ENCODE data around the gene C17orf113. TPM values are rescaled to one million over a fixed set of nuclear protein-coding genes. Genes with fewer than 3 reads are reported as not detected.
A peak's percentile ranks its signal among the peaks of the same experiment; 100 is the strongest.

C17orf113 gene
- total RNA-seq, 1 donor from 2014 or later: 0.51 TPM

- DNase-seq (ENCODE audit: low read depth): no peak
Measured at GRCh38 chr17:42072323-42073187, 22.2 kb upstream of the C17orf113 start.

DNA sequence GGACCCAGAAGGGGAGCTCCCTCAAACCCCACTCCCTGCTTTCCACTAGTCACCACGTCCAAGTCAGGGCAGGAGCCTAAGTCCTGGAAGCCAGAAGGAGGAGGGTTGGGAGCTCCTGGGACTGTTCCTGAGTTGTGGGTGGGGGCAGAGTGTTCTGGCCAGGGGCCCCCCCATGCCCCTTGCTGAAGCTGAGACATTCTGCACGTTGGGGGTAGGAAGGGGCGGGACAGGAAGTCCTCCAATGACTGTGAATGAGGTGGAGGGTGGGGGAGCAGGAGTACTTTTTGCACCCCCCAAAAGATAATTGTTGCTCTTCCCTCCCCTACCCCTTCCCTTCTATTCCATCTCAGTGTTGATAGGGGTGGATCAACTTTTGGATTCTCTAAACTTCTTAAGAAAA is 21.4 kb upstream of the C17orf113 start:
- DNase-seq (ENCODE audit: low read depth): no peak

DNA sequence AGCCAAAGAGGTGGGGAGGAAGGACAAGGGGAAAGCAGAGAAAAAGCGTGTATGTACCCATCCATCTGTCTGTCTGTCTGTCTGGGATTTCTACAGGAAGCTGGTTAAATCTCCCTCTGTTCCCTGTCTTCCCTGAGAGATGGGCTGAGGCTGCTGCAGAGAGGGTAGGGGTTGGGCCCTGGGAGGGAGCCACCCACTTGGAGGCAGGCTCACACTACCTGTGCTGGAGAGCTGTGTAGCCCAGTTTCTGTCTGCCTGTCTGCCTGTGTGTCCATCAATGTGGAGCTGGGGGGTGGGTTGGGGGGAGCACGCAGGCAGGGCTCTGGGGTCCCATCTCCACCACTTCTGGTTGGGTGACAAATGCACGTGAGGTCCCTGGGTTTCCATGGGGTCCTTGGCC is 18.6 kb upstream of the C17orf113 start:
- no peak for DNase-seq (ENCODE audit: low read depth)

DNA sequence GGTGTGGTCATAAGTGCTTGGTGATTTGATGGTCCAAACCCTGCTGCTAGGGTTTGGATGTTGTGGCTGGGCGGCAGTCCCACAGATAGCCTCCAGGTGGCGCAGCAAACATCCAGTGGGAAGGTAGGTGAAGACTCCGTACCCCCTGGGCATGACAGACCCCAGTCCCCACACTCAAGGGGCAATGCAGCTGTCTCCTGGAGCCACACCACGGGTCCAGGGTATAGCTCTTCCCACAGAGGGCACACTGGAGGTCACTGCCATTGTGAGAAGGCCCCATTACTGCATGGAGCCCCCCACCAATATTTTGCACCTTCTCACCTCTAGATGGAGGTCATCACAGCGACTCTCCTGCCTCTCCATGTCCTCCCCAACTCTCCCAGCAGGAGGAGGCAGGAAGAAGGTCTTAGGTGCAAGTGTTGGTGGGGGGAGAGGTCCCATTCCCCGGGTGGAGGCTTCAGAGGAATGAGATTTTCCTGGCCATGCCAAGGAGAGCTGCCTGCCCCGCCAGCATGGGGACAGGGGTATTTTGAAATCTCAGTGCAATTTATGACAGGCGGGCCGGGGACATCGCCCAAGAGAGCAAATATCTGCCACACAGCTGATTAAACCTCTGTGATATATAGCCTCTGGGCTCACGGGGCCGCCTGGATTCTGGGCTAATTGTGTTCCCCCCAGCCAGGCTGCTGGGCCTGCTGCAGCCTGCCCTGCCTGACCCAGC is 17.1 kb upstream of the C17orf113 start:
- DNase-seq (ENCODE audit: low read depth): peak; percentile 66

GRCh38 chr17:42065201-42065600 is 14.8 kb upstream of the C17orf113 start:
- DNase-seq (ENCODE audit: low read depth): no peak

DNA sequence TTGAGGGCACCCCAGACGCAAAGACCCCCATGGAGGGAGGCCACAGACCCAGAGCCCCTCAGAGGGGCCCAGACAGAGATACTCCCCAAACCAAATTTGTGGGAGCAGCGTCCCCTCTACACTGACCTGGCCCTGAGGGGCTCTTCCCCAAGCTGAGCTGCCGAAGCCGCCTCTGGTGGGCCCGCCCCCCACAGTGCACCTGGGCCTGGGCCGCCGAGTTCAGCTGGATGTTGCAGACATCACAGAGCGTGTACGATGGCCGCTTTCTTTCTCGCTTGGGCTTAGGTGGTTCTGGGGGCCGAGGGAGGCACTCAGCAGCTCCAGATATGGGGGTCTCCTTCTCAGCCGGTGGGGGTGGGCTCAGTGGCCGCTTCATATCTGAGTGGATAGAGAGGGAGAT is 12.3 kb upstream of the C17orf113 start:
- no peak for DNase-seq (ENCODE audit: low read depth)

DNA sequence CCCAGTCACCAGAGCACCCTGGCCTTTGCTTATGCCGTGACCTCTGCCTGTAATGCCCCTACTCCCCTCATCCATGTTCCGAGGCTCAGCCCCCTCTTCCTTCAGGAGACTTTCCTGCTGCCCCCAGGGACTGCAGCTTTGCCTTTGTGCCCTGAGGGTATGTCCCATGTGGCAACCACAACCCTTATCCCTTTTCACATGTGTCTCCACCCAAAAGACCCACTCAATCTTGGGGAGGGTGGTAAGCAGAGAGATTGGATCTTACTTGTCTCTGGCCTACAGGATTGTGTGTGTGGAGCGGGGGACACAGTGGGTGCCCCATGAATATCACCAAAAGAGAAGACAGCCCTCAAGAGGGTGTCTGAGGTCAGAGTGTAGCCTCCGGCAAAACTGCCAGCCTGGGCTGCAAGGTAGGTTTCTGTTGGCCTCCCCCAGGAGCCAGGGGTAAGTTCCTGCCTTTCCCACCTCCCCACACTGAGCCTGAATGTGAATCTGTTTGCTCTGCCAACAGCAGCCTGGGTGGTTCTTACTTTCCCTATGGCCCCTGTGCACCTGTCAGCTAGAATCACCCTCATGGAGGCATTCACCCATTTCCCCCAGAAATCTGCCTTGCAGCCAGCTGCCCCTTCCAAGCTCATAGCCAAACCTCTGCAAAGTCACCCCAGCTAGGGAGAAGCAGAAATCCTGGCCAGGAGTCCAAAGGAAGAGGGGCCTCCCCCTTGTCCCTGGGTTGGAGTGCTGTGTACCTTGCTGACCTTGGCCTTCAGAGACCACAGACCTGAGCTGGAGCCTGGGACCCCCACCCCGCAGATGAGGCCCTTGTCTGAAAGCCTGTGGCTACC is 11.5 kb upstream of the C17orf113 start:
- DNase-seq (ENCODE audit: low read depth): no peak

DNA sequence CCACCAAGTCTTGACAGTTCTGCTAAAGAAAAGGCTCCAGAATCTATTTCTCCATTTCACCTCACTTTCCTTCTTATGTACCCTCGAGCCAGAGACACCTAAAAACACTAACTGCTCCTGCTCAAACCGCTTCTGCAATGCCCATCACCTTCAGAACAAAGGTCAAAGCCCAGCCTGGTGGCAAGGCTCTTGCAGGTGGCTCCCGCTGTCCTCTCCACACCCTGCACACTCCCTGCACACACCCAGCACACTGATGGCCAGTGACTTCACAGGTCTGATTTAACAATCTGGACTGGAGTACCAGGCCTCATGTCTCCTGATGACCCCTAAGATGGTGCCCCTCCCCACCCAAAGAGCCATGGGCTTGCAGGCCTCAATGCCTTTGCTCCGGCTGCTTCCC is 9.8 kb upstream of the C17orf113 start:
- no peak for DNase-seq (ENCODE audit: low read depth)

DNA sequence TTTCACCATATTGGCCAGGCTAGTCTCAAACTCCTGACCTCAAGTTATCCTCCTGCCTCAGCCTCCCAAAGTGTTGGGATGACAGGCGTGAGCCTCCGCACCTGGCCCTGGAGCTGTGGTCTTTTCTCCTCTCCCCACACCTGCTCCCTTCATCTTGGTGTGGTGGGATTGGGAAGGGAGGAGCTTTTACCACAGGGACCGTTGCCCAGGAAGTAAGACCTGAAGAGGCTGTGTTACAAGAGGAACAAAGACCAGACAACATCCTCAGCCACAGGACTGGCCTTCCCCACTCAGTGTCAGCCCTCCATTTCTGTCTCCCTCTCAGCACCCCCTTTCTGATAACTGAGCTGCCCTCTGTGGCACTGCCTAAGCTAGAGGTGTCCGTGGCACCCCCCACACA is 9.4 kb upstream of the C17orf113 start:
- no peak for DNase-seq (ENCODE audit: low read depth)

GRCh38 chr17:42058063-42058462 is 7.7 kb upstream of the C17orf113 start:
- DNase-seq (ENCODE audit: low read depth): no peak

- no peak for DNase-seq (ENCODE audit: low read depth)
Measured at GRCh38 chr17:42056635-42057034, 6.2 kb upstream of the C17orf113 start.

DNA sequence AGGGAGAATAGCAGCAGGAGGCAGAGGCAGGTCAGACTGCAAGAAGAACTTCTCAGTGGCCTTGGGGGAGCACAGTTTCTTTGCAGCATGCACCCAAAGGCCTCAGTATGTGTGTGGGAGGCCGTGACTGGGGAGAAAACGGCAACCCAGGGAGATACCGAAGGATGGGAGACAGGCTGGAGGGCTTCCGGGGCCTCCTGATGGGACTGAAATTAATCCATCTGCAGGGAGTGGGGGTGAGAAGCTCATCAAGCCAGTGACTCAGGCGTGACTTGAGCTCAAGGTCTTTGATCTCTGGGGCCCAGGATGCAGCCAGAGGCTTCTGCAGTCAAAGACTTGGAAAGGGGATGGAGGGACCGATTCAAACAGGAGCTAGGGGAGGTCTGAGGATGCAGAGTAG is 5.1 kb upstream of the C17orf113 start:
- DNase-seq (ENCODE audit: low read depth): no peak

GRCh38 chr17:42055027-42055426 is 4.6 kb upstream of the C17orf113 start:
- no peak for DNase-seq (ENCODE audit: low read depth)

DNA sequence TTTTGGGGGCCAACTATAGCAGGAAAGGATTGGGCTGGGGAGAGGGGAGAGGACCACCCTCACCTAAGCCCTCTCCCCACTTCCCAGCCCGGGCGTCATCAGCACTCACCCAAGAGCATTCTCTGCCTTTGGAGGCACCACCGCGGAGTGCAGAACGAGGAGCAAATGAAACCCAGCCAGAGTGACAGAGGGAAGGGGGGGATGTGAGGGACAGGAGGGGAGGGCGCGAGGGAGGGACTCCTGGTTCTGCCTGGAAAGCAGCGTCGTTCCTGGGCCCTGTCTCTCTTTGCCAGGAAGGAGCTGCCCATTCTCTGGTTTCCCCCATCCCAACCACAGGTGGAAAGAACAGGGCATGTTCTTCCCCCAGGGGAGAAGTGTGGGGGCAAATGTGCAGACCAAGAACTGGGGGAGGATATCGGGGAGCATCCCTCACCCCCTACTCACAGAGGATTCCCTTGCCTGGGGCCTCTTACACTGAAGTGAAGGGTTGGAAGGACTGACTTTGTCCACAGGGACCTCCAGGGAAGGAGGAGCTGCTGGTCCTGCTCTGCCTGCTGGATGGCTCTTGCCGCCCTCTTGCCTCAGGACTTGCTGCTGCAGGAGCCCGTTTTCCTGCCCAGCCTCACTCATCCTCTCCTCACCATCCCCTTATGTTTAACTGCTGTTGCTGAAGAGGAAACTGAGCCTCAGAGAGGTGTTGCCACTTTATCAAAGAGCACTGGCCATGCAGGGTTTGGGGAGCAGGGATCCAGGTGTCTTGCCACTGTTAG is 3.5 kb upstream of the C17orf113 start:
- DNase-seq (ENCODE audit: low read depth): no peak

- no peak for DNase-seq (ENCODE audit: low read depth)
Measured at GRCh38 chr17:42052346-42052877, 2.0 kb upstream of the C17orf113 start.

DNA sequence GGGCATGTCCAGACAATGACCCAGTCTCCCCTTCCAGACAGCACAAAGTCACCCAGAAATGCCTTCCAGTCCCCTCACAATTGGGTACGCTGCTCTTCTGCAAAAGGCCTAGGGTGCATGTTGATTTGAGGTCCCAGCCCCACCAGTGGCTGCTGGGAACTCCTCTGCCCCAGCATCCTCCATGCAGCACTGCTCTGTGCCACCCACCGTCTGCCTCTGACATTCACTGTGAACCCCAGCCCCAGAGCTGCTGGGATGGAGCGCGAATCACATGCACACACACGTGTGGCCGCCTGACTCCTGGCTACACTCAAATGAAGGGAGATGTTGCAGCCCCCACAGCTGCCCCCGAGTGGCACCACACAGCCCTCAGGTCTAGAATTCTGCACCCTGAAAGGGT is 1.2 kb upstream of the C17orf113 start:
- DNase-seq (ENCODE audit: low read depth): no peak

GRCh38 chr17:42051013-42051400 is 606 bp upstream of the C17orf113 start:
- no peak for DNase-seq (ENCODE audit: low read depth)

DNA sequence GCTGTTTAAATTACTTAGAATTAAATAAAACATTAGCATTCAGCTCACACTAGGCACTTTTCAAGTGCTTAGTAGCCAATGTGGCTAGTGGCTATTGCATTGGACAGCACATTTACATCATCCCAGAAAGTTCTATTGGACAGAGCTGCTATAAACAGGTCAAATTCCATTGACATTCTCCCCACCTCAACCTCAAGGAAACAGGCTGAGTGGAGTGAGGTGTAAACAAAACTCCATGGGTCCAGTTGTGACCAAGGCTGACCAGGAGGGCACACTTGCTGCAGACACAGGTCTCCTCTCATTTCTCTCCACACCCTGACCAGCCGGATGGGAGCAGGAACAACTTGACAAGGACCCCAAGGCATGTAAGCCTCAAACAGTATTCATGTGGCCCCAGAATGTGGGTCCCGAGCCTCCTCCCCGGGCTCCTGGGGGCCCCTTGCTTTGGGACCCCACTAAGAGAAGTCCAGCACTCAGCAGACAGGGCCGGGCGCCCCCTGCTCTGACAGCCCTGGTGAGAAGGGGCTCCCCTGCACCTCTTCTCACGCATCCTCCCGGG is 488 bp downstream of the C17orf113 start:
- DNase-seq (ENCODE audit: low read depth): no peak

- DNase-seq (ENCODE audit: low read depth): no peak
Measured at GRCh38 chr17:42047343-42047742, 3.1 kb downstream of the C17orf113 start.

DNA sequence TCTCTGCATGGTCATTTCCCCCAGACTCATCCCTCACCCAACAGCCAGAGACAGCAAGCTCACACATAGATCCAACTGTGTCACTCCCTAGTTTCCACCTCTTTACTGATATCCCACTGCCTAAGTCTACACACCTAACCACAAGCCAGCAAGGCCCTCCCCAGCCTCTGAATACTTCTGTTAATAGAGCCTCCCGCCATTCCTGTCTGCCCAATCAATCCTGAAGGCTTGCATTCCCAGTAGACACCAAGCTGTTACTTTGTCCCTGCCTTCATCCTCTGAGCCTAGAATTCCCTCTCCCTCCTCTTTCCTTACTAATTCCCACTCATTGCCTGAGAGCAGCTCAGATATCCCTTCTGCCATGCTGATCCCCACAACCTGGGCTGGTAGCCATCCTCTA is 4.7 kb downstream of the C17orf113 start:
- DNase-seq (ENCODE audit: low read depth): no peak

Measured in myocyte (in vitro differentiated cells).